HepG2 (cell line): Measurements from ENCODE around the gene CORO1C. TPM values are rescaled to one million over a fixed set of nuclear protein-coding genes. Genes with fewer than 3 reads are reported as not detected.

Experiments
- CENPX ChIP-seq: sonication (generic); formaldehyde crosslinking; IDR thresholded peaks from 2 replicates; pipeline ENCODE4 v1.9.0; 2021; ENCODE audit warnings: mild to moderate bottlenecking, missing genetic modification reagents, moderate library complexity
- ELF1 ChIP-seq: sonication (generic); formaldehyde crosslinking; IDR thresholded peaks from 2 replicates; pipeline ENCODE4 v1.4.0; 2020; ENCODE audit warnings: missing genetic modification reagents
- ETV6 ChIP-seq: sonication (generic); formaldehyde crosslinking; conservative IDR thresholded peaks from 2 replicates; pipeline ENCODE4 v1.4.0; 2020; ENCODE audit warnings: missing genetic modification reagents
- HMG20B ChIP-seq: conservative IDR thresholded peaks from 2 replicates; pipeline ENCODE4 v1.6.1; 2016; ENCODE audit warnings: missing genetic modification reagents, missing compliant biosample characterization
- IRX3 ChIP-seq: sonication (generic); formaldehyde crosslinking; IDR thresholded peaks from 2 replicates; pipeline ENCODE4 v1.8.1; 2023; ENCODE audit warnings: mild to moderate bottlenecking, low read depth, missing genetic modification reagents, borderline replicate concordance
- KDM1A ChIP-seq: IDR thresholded peaks from 2 replicates; pipeline ENCODE4 v1.6.1; 2016; ENCODE audit warnings: missing compliant biosample characterization
- NCOA2 ChIP-seq: sonication (generic); formaldehyde crosslinking; IDR thresholded peaks from 2 replicates; pipeline ENCODE4 v1.8.0; 2022; ENCODE audit warnings: inconsistent platforms
- TCF7 ChIP-seq: sonication (generic); IDR thresholded peaks from 2 replicates; pipeline ENCODE4 v1.6.1; 2016; ENCODE audit warnings: antibody characterized with exemption, low read depth
- ZFP41 ChIP-seq: sonication (generic); formaldehyde crosslinking; IDR thresholded peaks from 2 replicates; pipeline ENCODE4 v1.4.0; 2020; ENCODE audit warnings: mild to moderate bottlenecking, missing genetic modification reagents, borderline replicate concordance
- ZKSCAN1 ChIP-seq: fragments of 150-350 bp; IDR thresholded peaks from 2 replicates; pipeline ENCODE4 v1.6.1; 2014; ENCODE audit warnings: low read length
- ZKSCAN8 ChIP-seq: IDR thresholded peaks from 2 replicates; pipeline ENCODE4 v1.6.1; 2016; ENCODE audit warnings: borderline replicate concordance, missing genetic modification reagents, missing compliant biosample characterization
- ZMYM3 ChIP-seq: sonication (generic); formaldehyde crosslinking; IDR thresholded peaks from 2 replicates; pipeline ENCODE4 v1.5.1; 2020; ENCODE audit warnings: mild to moderate bottlenecking, missing genetic modification reagents
- ZNF121 ChIP-seq: sonication (generic); formaldehyde crosslinking; IDR thresholded peaks from 2 replicates; pipeline ENCODE4 v1.5.0; 2020; ENCODE audit warnings: mild to moderate bottlenecking, missing genetic modification reagents
- ZNF550 ChIP-seq: sonication (generic); formaldehyde crosslinking; IDR thresholded peaks from 2 replicates; pipeline ENCODE4 v1.4.0; 2020; ENCODE audit warnings: mild to moderate bottlenecking, missing genetic modification reagents, borderline replicate concordance
- ZNF644 ChIP-seq: IDR thresholded peaks from 2 replicates; pipeline ENCODE4 v1.6.1; 2016; ENCODE audit warnings: low read depth
- ZNF878 ChIP-seq: sonication (generic); formaldehyde crosslinking; IDR thresholded peaks from 2 replicates; pipeline ENCODE4 v1.8.1; 2023; ENCODE audit warnings: mild to moderate bottlenecking, missing genetic modification reagents, moderate library complexity
- polyA plus RNA-seq, 8 experiments: library from polyadenylated mRNA; depleted of rRNA in 3 of 8; stranded (reverse) in 7 of 8; unstranded in 1 of 8; fragments of >200 nt; fragmentation: Illumina TruSeq in 4 of 8; extraction: Trizol in 4 of 8; gene quantifications; 2 replicates each; pipeline versions ENCODE4 v1.2.1 to v1.2.3, GENCODE V29; 2011 to 2016; ENCODE audit warnings: low read depth in 4 of 8, missing spikeins in 1 of 8, mixed read lengths in 1 of 8; ENCODE audit not compliant: insufficient read depth in 1 of 8
- total RNA-seq, 5 experiments: library from RNA; depleted of rRNA; stranded (reverse); fragments of >200 nt; fragmentation: Illumina TruSeq; extraction: Trizol; gene quantifications; 2 replicates each; pipeline ENCODE4 v1.2.3, GENCODE V29; 2016; ENCODE audit warnings: low read depth in 1 of 5
- TF ChIP-seq, protein P1 (sequence below): IDR thresholded peaks from 2 replicates; pipeline ENCODE4 v1.6.1; 2016; ENCODE audit warnings: control low read depth
- TF ChIP-seq, protein P2 (sequence below): IDR thresholded peaks from 2 replicates; pipeline ENCODE4 v1.6.1; 2012; ENCODE audit warnings: low read depth, low read length, improper control_type of control experiment
- TF ChIP-seq, protein P3 (sequence below): sonication (generic); formaldehyde crosslinking; IDR thresholded peaks from 2 replicates; pipeline ENCODE4 v1.4.0; 2020; ENCODE audit warnings: missing genetic modification reagents

CORO1C gene
- total and polyA plus RNA-seq, 2 of the 13 experiments (the other 11 are each of a cell fraction or from before 2014, with no cell fraction given): 73.7 to 131 TPM

DNA sequence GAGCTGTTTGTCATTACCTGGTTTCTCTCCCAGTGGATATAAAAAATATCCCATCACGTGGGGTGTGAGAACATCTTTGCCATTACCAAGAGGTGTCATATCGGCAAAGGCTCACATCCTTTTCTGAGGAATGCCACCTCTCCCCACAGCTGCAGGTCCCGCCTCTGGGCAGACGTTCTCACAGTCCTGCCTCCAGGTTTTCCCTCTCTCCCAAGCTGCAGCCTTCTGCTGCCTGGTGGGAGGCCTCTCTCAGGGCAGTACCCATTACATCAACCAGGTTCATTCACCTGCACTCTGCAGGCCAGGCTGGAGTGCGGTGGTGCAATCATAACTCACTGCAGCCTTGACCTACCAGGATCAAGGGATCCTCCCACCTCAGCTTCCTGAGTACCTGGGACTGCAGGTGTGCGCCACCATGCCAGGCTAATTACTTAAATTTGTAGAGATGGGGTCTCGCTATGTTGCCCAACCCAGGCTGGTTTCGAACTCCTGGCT, 118.5 kb downstream of the CORO1C start (continued):
- TF ChIP-seq, protein P1, sequence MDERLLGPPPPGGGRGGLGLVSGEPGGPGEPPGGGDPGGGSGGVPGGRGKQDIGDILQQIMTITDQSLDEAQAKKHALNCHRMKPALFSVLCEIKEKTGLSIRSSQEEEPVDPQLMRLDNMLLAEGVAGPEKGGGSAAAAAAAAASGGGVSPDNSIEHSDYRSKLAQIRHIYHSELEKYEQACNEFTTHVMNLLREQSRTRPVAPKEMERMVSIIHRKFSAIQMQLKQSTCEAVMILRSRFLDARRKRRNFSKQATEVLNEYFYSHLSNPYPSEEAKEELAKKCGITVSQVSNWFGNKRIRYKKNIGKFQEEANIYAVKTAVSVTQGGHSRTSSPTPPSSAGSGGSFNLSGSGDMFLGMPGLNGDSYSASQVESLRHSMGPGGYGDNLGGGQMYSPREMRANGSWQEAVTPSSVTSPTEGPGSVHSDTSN (CRISPR knock-in tag): no peak
- TF ChIP-seq ZKSCAN8 (CRISPR knock-in tag) (no peak), ZNF644 (CRISPR knock-in tag) (no peak), CENPX (CRISPR knock-in tag) (no peak), HMG20B (CRISPR knock-in tag) (no peak), NCOA2 (CRISPR knock-in tag) (no peak), ZNF550 (CRISPR knock-in tag) (no peak), IRX3 (CRISPR knock-in tag) (no peak), ELF1 (no peak), KDM1A (CRISPR knock-in tag) (no peak), ZKSCAN1 (no peak), ZMYM3 (CRISPR knock-in tag) (peak; percentile 21; the same call in 1 of the 2 replicates), TCF7 (no peak), ZNF878 (CRISPR knock-in tag) (no peak), ETV6 (CRISPR knock-in tag) (no peak), ZFP41 (CRISPR knock-in tag) (no peak), ZNF121 (CRISPR knock-in tag) (0 out of 2 replicates have a peak, but pooled peaks have one; percentile 43)
- TF ChIP-seq, protein P2, sequence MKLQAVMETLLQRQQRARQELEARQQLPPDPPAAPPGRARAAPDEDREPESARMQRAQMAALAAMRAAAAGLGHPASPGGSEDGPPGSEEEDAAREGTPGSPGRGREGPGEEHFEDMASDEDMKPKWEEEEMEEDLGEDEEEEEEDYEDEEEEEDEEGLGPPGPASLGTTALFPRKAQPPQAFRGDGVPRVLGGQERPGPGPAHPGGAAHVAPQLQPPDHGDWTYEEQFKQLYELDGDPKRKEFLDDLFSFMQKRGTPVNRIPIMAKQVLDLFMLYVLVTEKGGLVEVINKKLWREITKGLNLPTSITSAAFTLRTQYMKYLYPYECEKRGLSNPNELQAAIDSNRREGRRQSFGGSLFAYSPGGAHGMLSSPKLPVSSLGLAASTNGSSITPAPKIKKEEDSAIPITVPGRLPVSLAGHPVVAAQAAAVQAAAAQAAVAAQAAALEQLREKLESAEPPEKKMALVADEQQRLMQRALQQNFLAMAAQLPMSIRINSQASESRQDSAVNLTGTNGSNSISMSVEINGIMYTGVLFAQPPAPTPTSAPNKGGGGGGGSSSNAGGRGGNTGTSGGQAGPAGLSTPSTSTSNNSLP: no peak
- TF ChIP-seq, protein P3, sequence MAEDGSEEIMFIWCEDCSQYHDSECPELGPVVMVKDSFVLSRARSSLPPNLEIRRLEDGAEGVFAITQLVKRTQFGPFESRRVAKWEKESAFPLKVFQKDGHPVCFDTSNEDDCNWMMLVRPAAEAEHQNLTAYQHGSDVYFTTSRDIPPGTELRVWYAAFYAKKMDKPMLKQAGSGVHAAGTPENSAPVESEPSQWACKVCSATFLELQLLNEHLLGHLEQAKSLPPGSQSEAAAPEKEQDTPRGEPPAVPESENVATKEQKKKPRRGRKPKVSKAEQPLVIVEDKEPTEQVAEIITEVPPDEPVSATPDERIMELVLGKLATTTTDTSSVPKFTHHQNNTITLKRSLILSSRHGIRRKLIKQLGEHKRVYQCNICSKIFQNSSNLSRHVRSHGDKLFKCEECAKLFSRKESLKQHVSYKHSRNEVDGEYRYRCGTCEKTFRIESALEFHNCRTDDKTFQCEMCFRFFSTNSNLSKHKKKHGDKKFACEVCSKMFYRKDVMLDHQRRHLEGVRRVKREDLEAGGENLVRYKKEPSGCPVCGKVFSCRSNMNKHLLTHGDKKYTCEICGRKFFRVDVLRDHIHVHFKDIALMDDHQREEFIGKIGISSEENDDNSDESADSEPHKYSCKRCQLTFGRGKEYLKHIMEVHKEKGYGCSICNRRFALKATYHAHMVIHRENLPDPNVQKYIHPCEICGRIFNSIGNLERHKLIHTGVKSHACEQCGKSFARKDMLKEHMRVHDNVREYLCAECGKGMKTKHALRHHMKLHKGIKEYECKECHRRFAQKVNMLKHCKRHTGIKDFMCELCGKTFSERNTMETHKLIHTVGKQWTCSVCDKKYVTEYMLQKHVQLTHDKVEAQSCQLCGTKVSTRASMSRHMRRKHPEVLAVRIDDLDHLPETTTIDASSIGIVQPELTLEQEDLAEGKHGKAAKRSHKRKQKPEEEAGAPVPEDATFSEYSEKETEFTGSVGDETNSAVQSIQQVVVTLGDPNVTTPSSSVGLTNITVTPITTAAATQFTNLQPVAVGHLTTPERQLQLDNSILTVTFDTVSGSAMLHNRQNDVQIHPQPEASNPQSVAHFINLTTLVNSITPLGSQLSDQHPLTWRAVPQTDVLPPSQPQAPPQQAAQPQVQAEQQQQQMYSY (CRISPR knock-in tag): peak; percentile 97
